Omental fat pad (tissue), 4 donors: ENCODE measurements around the gene SLC27A2. TPM values are rescaled to one million over a fixed set of nuclear protein-coding genes. Genes with fewer than 3 reads are reported as not detected.
A peak's percentile ranks its signal among the peaks of the same experiment; 100 is the strongest.
"Not testable (repeated sequence)": the region's sequence is repeated elsewhere in the genome, so short reads cannot be mapped to it uniquely, and the experiment has no call there.

Experiments
- ATAC-seq: fragments of 150-250 bp; one replicate; pipeline ENCODE4 v1.9.1; 2016; ENCODE audit warnings: mild to moderate bottlenecking, moderate library complexity; ENCODE audit not compliant: low FRiP score
- DNase-seq: peaks from one replicate; pipeline ENCODE4 v3.0.0-alpha.2; 2019; ENCODE audit warnings: low spot score
- CTCF ChIP-seq, 3 donors: fragments of 450-650 bp; IDR thresholded peaks; one replicate each; pipeline ENCODE4 v1.5.1; 2016 to 2017; ENCODE audit warnings: antibody characterized with exemption in 3 of 3, mild to moderate bottlenecking in 3 of 3, moderate library complexity in 2 of 3
- total RNA-seq, 4 donors: library from RNA; depleted of rRNA; stranded (reverse); fragments of >200 nt; gene quantifications; one replicate each; pipeline ENCODE4 v1.1.0, GENCODE V29; 2016

Gene SLC27A2
- total RNA-seq: 10 to 100 TPM in 1 of 4 donors, 1 to 10 TPM in 3; 1.6 to 11.4 (median 5.5) TPM

GRCh38 chr15:50181969-50182218 lies at the start of gene SLC27A2:
Gene SLC27A2, plus strand, starts transcription at chr15:50182196. Its CDS starts 232 bp downstream, at chr15:50182428.
- no peak for TF ChIP-seq CTCF (IDR thresholded peaks at IDR 0.05)
- ATAC-seq: peak; percentile 31
- no peak for DNase-seq

GRCh38 chr15:50132251-50132984 lies 49.6 kb upstream of the SLC27A2 start:
- ATAC-seq, DNase-seq: not testable (repeated sequence)

DNA sequence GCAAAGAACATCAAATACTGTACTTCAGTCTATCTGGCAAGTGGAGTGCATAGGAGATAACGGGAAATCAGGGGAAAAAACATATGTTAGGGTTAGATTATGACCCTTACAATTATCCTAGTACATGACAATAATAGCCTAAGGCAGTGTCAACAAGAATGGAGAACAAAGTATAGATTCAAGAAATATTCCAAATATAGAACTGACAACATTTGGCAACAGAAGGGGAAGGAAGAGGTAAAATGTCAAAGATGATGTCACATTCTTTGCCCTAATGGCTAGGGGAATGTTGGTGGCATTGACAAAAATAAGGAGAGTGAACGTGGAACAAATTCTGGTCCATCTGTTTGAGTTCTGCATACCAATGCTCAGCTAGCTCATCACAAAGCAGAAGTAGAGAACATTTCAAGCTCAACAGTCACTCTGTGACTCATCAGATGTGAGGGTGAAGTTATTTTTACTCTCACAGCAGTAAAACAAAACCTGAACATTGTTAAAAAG lies 47.4 kb upstream of the SLC27A2 start:
- TF ChIP-seq CTCF (IDR thresholded peaks at IDR 0.05): no peak
- DNase-seq (no peak), ATAC-seq (no peak)

DNA sequence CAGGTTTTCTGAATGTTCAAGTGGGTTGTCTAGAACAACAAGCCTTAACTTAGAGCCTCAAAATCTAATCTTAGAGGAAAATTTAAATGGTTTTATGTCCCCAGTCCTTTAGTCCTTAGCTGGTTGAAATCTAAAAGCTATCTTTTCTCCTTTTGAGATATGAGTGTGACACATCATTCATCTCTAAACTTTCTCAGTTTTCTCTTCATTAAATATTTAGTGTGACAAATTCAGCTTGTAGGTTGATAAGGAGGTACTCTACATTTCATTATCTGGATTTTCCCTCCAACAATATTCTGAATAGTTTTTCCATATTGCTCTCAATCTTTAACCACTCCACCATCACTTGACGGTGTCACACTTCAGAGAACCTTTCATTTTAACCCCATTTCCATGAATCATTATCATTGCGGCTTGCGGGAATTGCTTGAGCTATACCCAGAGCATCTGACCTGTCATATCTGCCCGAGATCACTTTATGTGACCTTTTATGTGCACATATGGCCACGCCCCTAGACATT lies 46.9 kb upstream of the SLC27A2 start:
- ATAC-seq (no peak), DNase-seq (no peak)
- TF ChIP-seq CTCF (IDR thresholded peaks at IDR 0.05): no peak

GRCh38 chr15:50137330-50137761 lies 44.6 kb upstream of the SLC27A2 start:
- no peak for TF ChIP-seq CTCF (IDR thresholded peaks at IDR 0.05)
- no peak for ATAC-seq
- DNase-seq: no peak

- TF ChIP-seq CTCF (IDR thresholded peaks at IDR 0.05): no peak
- ATAC-seq (no peak), DNase-seq (no peak)
Observed at GRCh38 chr15:50137893-50138292, 44.1 kb upstream of the SLC27A2 start.

- ATAC-seq: no peak
- no peak for DNase-seq
- TF ChIP-seq CTCF (IDR thresholded peaks at IDR 0.05): no peak
Observed at GRCh38 chr15:50138391-50138790, 43.6 kb upstream of the SLC27A2 start.
